ENCODE data around the gene CD27. TPM values are rescaled to one million over a fixed set of nuclear protein-coding genes. Genes with fewer than 3 reads are reported as not detected.

Gene CD27
- polyA plus RNA-seq, 3 donors: 0.08 to 1.2 (median 0.88) TPM

- Histone ChIP-seq H3K27ac (ENCODE audit: low read depth in 1 of 2, low read length in 2 of 2) (no peak overlapping the region), H2AFZ (ENCODE audit: insufficient read depth, low read depth, low read length, poor library complexity, severe bottlenecking) (no peak overlapping the region), H3K4me2 (replicated peaks; ENCODE audit: extremely low read depth, low read length, poor library complexity, severe bottlenecking) (no peak overlapping the region), H3K9ac (ENCODE audit: insufficient read depth, low read length, poor library complexity, severe bottlenecking) (no peak overlapping the region), H3K4me3 (replicated peaks in 1 of 3; ENCODE audit: low read depth in 2 of 3, low read length in 3 of 3) (no peak overlapping the region), H4K20me1 (ENCODE audit: insufficient read depth, low read length) (no peaks in the 10 kb centered on the region), H3K36me3 (replicated peaks in 1 of 2; ENCODE audit: control insufficient read depth in 1 of 2, insufficient read depth in 2 of 2, low read length in 2 of 2) (no peaks in the 10 kb centered on the region), H3K9me3 (replicated peaks in 1 of 2; ENCODE audit: control insufficient read depth in 1 of 2, insufficient read depth in 1 of 2, low read length in 2 of 2) (no peaks in the 10 kb centered on the region), H3K27me3 (ENCODE audit: control insufficient read depth in 2 of 2, insufficient read depth in 2 of 2, low read length in 2 of 2) (no peaks in the 10 kb centered on the region), H3K79me2 (ENCODE audit: insufficient read depth, low read length) (no peaks in the 10 kb centered on the region), H3K4me1 (ENCODE audit: control insufficient read depth in 1 of 2, insufficient read depth in 2 of 2, low read length in 2 of 2) (peaks cover 4 to 5% of the 10 kb centered on the region in 2 donors)
- Mint-ChIP-seq H3K27me3 (ENCODE audit: low read depth in 3 of 3) (peaks cover 0 to 6% (median 5%) of the 10 kb centered on the region in 3 donors), H3K36me3 (peaks cover 0 to 4% of the 10 kb centered on the region in 2 donors), H3K4me3 (no peak overlapping the region), H3K27ac (no peak overlapping the region), H3K4me1 (peaks cover 6% of the 10 kb centered on the region), H3K9me3 (no peaks in the 10 kb centered on the region)
- TF ChIP-seq CTCF (IDR thresholded peaks at IDR 0.05): no peak
- no peak for DNase-seq
- intact Hi-C loops (cut with micrococcal nuclease): no loop called here
- 63% methylated on average over 9 of the region's 13 CpGs for WGBS (ENCODE audit: insufficient coverage)
Observed at GRCh38 chr12:6435961-6436715, 8.6 kb upstream of the CD27 start.

GRCh38 chr12:6437586-6437985 is 7.2 kb upstream of the CD27 start:
- H3K27ac Mint-ChIP-seq: no peak overlapping the region

More at GRCh38 chr12:6437586-6437985, 7.2 kb upstream of the CD27 start:
- 83% methylated on average over 1 of the region's 3 CpGs for WGBS (ENCODE audit: insufficient coverage)
- no peak overlapping the region for H3K27ac ChIP-seq (ENCODE audit: low read depth in 1 of 2, low read length in 2 of 2)
- H3K4me3 ChIP-seq (replicated peaks in 1 of 3; ENCODE audit: low read depth in 2 of 3, low read length in 3 of 3): no peak overlapping the region
- H3K9me3 ChIP-seq (replicated peaks in 1 of 2; ENCODE audit: control insufficient read depth in 1 of 2, insufficient read depth in 1 of 2, low read length in 2 of 2): no peaks in the 10 kb centered on the region
- no peaks in the 10 kb centered on the region for H4K20me1 ChIP-seq (ENCODE audit: insufficient read depth, low read length)
- H3K4me2 ChIP-seq (replicated peaks; ENCODE audit: extremely low read depth, low read length, poor library complexity, severe bottlenecking): no peak overlapping the region
- peaks cover 2% of the 10 kb centered on the region for H3K4me1 Mint-ChIP-seq
- H3K27me3 ChIP-seq (ENCODE audit: control insufficient read depth in 2 of 2, insufficient read depth in 2 of 2, low read length in 2 of 2): no peaks in the 10 kb centered on the region
- no peak for DNase-seq
- H3K4me3 Mint-ChIP-seq: no peak overlapping the region
- TF ChIP-seq CTCF (IDR thresholded peaks at IDR 0.05): no peak
- H3K36me3 ChIP-seq (replicated peaks in 1 of 2; ENCODE audit: control insufficient read depth in 1 of 2, insufficient read depth in 2 of 2, low read length in 2 of 2): no peaks in the 10 kb centered on the region
- H3K36me3 Mint-ChIP-seq: peaks cover 0 to 4% of the 10 kb centered on the region in 2 donors
- H3K79me2 ChIP-seq (ENCODE audit: insufficient read depth, low read length): no peaks in the 10 kb centered on the region
- intact Hi-C loops (cut with micrococcal nuclease): no loop called here
- H2AFZ ChIP-seq (ENCODE audit: insufficient read depth, low read depth, low read length, poor library complexity, severe bottlenecking): no peak overlapping the region
- H3K27me3 Mint-ChIP-seq (ENCODE audit: low read depth in 3 of 3): peaks cover 0 to 7% (median 6%) of the 10 kb centered on the region in 3 donors
- no peak overlapping the region for H3K9ac ChIP-seq (ENCODE audit: insufficient read depth, low read length, poor library complexity, severe bottlenecking)
- H3K9me3 Mint-ChIP-seq: no peaks in the 10 kb centered on the region
- H3K4me1 ChIP-seq (ENCODE audit: control insufficient read depth in 1 of 2, insufficient read depth in 2 of 2, low read length in 2 of 2): peaks cover 0 to 2% of the 10 kb centered on the region in 2 donors
